Activated effector memory CD4-positive, alpha-beta T cell treated with anti-CD3 and anti-CD28 coated beads, Interleukin-2, amount 50 U/mL, for 16 hours (primary cell): Measurements from ENCODE around the gene HELZ.

ENCODE experiments used
- DNase-seq: peaks from one replicate; pipeline ENCODE4 v3.0.0-alpha.2; 2020

The HELZ gene

GRCh38 chr17:67021196-67021595, 223.8 kb downstream of the HELZ start:
- DNase-seq = no peak
